Mesendoderm (in vitro differentiated cells): ENCODE data around the gene SPACDR.
"Not testable (repeated sequence)": the region's sequence is repeated elsewhere in the genome, so short reads cannot be mapped to it uniquely, and the experiment has no call there.

Source experiments
- DNase-seq: peaks from one replicate; pipeline ENCODE4 v3.0.0; 2013
- H2AK5ac ChIP-seq: 2 replicates; pipeline ENCODE4 v1.6.1; 2013; ENCODE audit warnings: low read length, inconsistent platforms
- H2BK120ac ChIP-seq: 2 replicates; pipeline ENCODE4 v1.6.1; 2013; ENCODE audit warnings: low read depth, mild to moderate bottlenecking, low read length, moderate library complexity, mixed read lengths
- H2BK15ac ChIP-seq: replicated peaks from 2 replicates; pipeline ENCODE4 v1.6.1; 2013; ENCODE audit warnings: low read depth, mild to moderate bottlenecking, moderate library complexity
- H2BK5ac ChIP-seq: 2 replicates; pipeline ENCODE4 v1.6.1; 2013; ENCODE audit warnings: low read length, inconsistent platforms
- H3K18ac ChIP-seq: 2 replicates; pipeline ENCODE4 v1.6.1; 2013; ENCODE audit warnings: mild to moderate bottlenecking, low read length, mixed read lengths
- H3K23ac ChIP-seq: one replicate; pipeline ENCODE4 v1.6.1; 2013; ENCODE audit warnings: low read length
- H3K27ac ChIP-seq: 2 replicates; pipeline ENCODE4 v1.5.1; 2013; ENCODE audit warnings: low read depth, mild to moderate bottlenecking, inconsistent platforms, low read length, moderate library complexity
- H3K27me3 ChIP-seq: 2 replicates; pipeline ENCODE4 v1.6.1; 2013; ENCODE audit warnings: low read length, control low read depth, mild to moderate bottlenecking, inconsistent platforms; ENCODE audit not compliant: insufficient read depth, poor library complexity
- H3K36me3 ChIP-seq: 2 replicates; pipeline ENCODE4 v1.6.1; 2013; ENCODE audit warnings: low read length, inconsistent platforms; ENCODE audit not compliant: control insufficient read depth, insufficient read depth
- H3K4ac ChIP-seq: one replicate; pipeline ENCODE4 v1.6.1; 2013; ENCODE audit warnings: low read depth, mild to moderate bottlenecking, low read length, moderate library complexity
- H3K4me1 ChIP-seq: 2 replicates; pipeline ENCODE4 v1.6.1; 2013; ENCODE audit warnings: low read depth, low read length, inconsistent platforms; ENCODE audit not compliant: control insufficient read depth
- H3K4me2 ChIP-seq: 2 replicates; pipeline ENCODE4 v1.6.1; 2013; ENCODE audit warnings: low read length
- H3K4me3 ChIP-seq: 2 replicates; pipeline ENCODE4 v1.5.1; 2013; ENCODE audit warnings: mild to moderate bottlenecking, low read length
- H3K56ac ChIP-seq: one replicate; pipeline ENCODE4 v1.6.1; 2013; ENCODE audit warnings: low read length
- H3K79me1 ChIP-seq: 2 replicates; pipeline ENCODE4 v1.6.1; 2013; ENCODE audit warnings: low read length, inconsistent platforms
- H3K79me2 ChIP-seq: 2 replicates; pipeline ENCODE4 v1.6.1; 2013; ENCODE audit warnings: mild to moderate bottlenecking, low read length; ENCODE audit not compliant: control insufficient read depth, insufficient read depth
- H3K9ac ChIP-seq: 2 replicates; pipeline ENCODE4 v1.6.1; 2013; ENCODE audit warnings: low read length, inconsistent platforms
- H4K5ac ChIP-seq: one replicate; pipeline ENCODE4 v1.6.1; 2013; ENCODE audit warnings: low read length
- H4K8ac ChIP-seq: one replicate; pipeline ENCODE4 v1.6.1; 2013; ENCODE audit warnings: low read depth, mild to moderate bottlenecking, control low read depth, low read length, moderate library complexity
- WGBS: extraction: QIAGEN DNeasy Blood & Tissue Kit; methylation state at CpG from one replicate; pipeline ENCODE4 v1.1.7; 2013; ENCODE audit warnings: low lambda C conversion rate, missing lambda C conversion rate; ENCODE audit not compliant: insufficient coverage; ENCODE audit errors: extremely low coverage; 5-methylcytosine and 5-hydroxymethylcytosine counted together

The SPACDR gene

GRCh38 chr7:100504887-100505611 lies 41.0 kb upstream of the SPACDR start:
- WGBS, result no CpG with 5 or more reads among the region's 9 CpGs
- no peak overlapping the region for H3K18ac ChIP-seq

GRCh38 chr7:100504031-100504430 lies 40.0 kb upstream of the SPACDR start:
- not testable (repeated sequence) for H2BK120ac ChIP-seq, DNase-seq

More at GRCh38 chr7:100504887-100505611, 41.0 kb upstream of the SPACDR start:
- no peak for DNase-seq
- H3K79me2 ChIP-seq, result no peaks in the 10 kb centered on the region
- no peak overlapping the region for H2BK15ac ChIP-seq
- no peak overlapping the region for H2AK5ac ChIP-seq
- no peak overlapping the region for H4K8ac ChIP-seq
- H3K23ac ChIP-seq, result no peak overlapping the region
- H3K36me3 ChIP-seq, result no peaks in the 10 kb centered on the region
- no peak overlapping the region for H3K56ac ChIP-seq
- H3K79me1 ChIP-seq, result no peaks in the 10 kb centered on the region
- H2BK120ac ChIP-seq, result no peak overlapping the region
- H3K4me1 ChIP-seq, result no peaks in the 10 kb centered on the region
- no peak overlapping the region for H3K4me2 ChIP-seq
- H2BK5ac ChIP-seq, result no peak overlapping the region
- H3K27ac ChIP-seq, result no peak overlapping the region
- no peak overlapping the region for H3K9ac ChIP-seq
- no peak overlapping the region for H4K5ac ChIP-seq
- no peaks in the 10 kb centered on the region for H3K27me3 ChIP-seq
- no peak overlapping the region for H3K4ac ChIP-seq
- H3K4me3 ChIP-seq, result no peak overlapping the region

GRCh38 chr7:100500743-100501142 lies 36.7 kb upstream of the SPACDR start:
- not testable (repeated sequence) for H3K4me1 ChIP-seq, H3K18ac ChIP-seq, H3K9ac ChIP-seq, H3K4me2 ChIP-seq, H3K27me3 ChIP-seq, H2BK120ac ChIP-seq, H3K56ac ChIP-seq, H3K27ac ChIP-seq, H3K4me3 ChIP-seq, H3K79me2 ChIP-seq, H3K23ac ChIP-seq, H4K8ac ChIP-seq, DNase-seq, H3K36me3 ChIP-seq, H3K79me1 ChIP-seq, H2AK5ac ChIP-seq, H4K5ac ChIP-seq, H3K4ac ChIP-seq, H2BK15ac ChIP-seq, H2BK5ac ChIP-seq
- no CpG with 5 or more reads among the region's 2 CpGs for WGBS

More at GRCh38 chr7:100504031-100504430, 40.0 kb upstream of the SPACDR start:
- H3K4me2 ChIP-seq, H3K4me3 ChIP-seq, H3K9ac ChIP-seq, H3K18ac ChIP-seq, H3K27me3 ChIP-seq, H3K4me1 ChIP-seq, H3K4ac ChIP-seq, H3K79me1 ChIP-seq, H3K23ac ChIP-seq, H3K36me3 ChIP-seq, H3K27ac ChIP-seq, H2BK5ac ChIP-seq, H4K8ac ChIP-seq, H2AK5ac ChIP-seq, H2BK15ac ChIP-seq, H4K5ac ChIP-seq, H3K56ac ChIP-seq, H3K79me2 ChIP-seq: not testable (repeated sequence)
- WGBS, result no CpG with 5 or more reads among the region's 3 CpGs

- H3K18ac ChIP-seq, result no peak overlapping the region
- H2BK5ac ChIP-seq, result no peak overlapping the region
- no peaks in the 10 kb centered on the region for H3K79me1 ChIP-seq
- no peak overlapping the region for H4K8ac ChIP-seq
- H2AK5ac ChIP-seq, result no peak overlapping the region
- H3K4me1 ChIP-seq, result peaks cover 2% of the 10 kb centered on the region
- H2BK15ac ChIP-seq, result no peak overlapping the region
- no CpG with 5 or more reads among the region's 6 CpGs for whole genome bisulfite sequencing
- no peak overlapping the region for H3K27ac ChIP-seq
- no peaks in the 10 kb centered on the region for H3K36me3 ChIP-seq
- no peak overlapping the region for H3K23ac ChIP-seq
- DNase-seq, result no peak
- no peak overlapping the region for H3K56ac ChIP-seq
- H2BK120ac ChIP-seq, result no peak overlapping the region
- no peak overlapping the region for H3K4me2 ChIP-seq
- no peak overlapping the region for H3K9ac ChIP-seq
- no peaks in the 10 kb centered on the region for H3K79me2 ChIP-seq
- no peak overlapping the region for H3K4ac ChIP-seq
- no peak overlapping the region for H4K5ac ChIP-seq
- H3K27me3 ChIP-seq, result no peaks in the 10 kb centered on the region
- no peak overlapping the region for H3K4me3 ChIP-seq
Observed at GRCh38 chr7:100496509-100496908, 32.4 kb upstream of the SPACDR start.

GRCh38 chr7:100493476-100494264 lies 29.6 kb upstream of the SPACDR start:
- no peaks in the 10 kb centered on the region for H3K79me2 ChIP-seq
- H3K4me2 ChIP-seq, result peak overlapping the region; percentile 46
- no peak overlapping the region for H2AK5ac ChIP-seq
- H2BK5ac ChIP-seq, result no peak overlapping the region
- H3K27me3 ChIP-seq, result no peaks in the 10 kb centered on the region
- no peaks in the 10 kb centered on the region for H3K79me1 ChIP-seq
- no peaks in the 10 kb centered on the region for H3K36me3 ChIP-seq
- DNase-seq, result peak; percentile 45
- no peak overlapping the region for H3K18ac ChIP-seq
- H3K4me3 ChIP-seq, result no peak overlapping the region
- WGBS, result no CpG with 5 or more reads among the region's 56 CpGs
- H3K27ac ChIP-seq, result no peak overlapping the region
- H3K23ac ChIP-seq, result no peak overlapping the region
- H2BK15ac ChIP-seq, result no peak overlapping the region
- H3K9ac ChIP-seq, result peak overlapping the region; percentile 59
- H3K4me1 ChIP-seq, result peaks cover 2% of the 10 kb centered on the region
- no peak overlapping the region for H4K8ac ChIP-seq
- H3K56ac ChIP-seq, result peak overlapping the region; percentile 78
- H2BK120ac ChIP-seq, result no peak overlapping the region
- no peak overlapping the region for H3K4ac ChIP-seq
- no peak overlapping the region for H4K5ac ChIP-seq
